Left lung (tissue), 10 donors: ENCODE measurements around the gene ABCC8. TPM values are rescaled to one million over a fixed set of nuclear protein-coding genes. Genes with fewer than 3 reads are reported as not detected.

Experiments
- ATAC-seq: fragments of 200-7000 bp; cut with Tn5 transposase; one replicate; pipeline ENCODE4 v1.9.1; 2020; ENCODE audit warnings: moderate library complexity
- DNase-seq, 4 donors: peaks; one replicate each; pipeline ENCODE4 v3.0.0-alpha.2; 2013 to 2020
- H3K27ac ChIP-seq, 2 donors: fragments of 200-600 bp; sonication (generic) in 1 of 2; one replicate each; pipeline versions ENCODE4 v1.5.0 to v1.8.0; 2020 to 2021
- H3K27me3 ChIP-seq, 2 donors: fragments of 200-600 bp; sonication (generic) in 1 of 2; one replicate each; pipeline versions ENCODE4 v1.5.0 to v1.8.0; 2020 to 2021
- H3K36me3 ChIP-seq, 2 donors: fragments of 200-600 bp; sonication (generic) in 1 of 2; one replicate each; pipeline versions ENCODE4 v1.5.0 to v1.8.0; 2020 to 2021
- H3K4me1 ChIP-seq, 2 donors: fragments of 200-600 bp; one replicate each; pipeline ENCODE4 v1.8.0; 2021
- H3K4me3 ChIP-seq, 2 donors: fragments of 200-600 bp; sonication (generic) in 1 of 2; one replicate each; pipeline versions ENCODE4 v1.5.0 to v1.8.0; 2020 to 2021; ENCODE audit warnings: mild to moderate bottlenecking in 1 of 2
- H3K9me3 ChIP-seq, 2 donors: fragments of 200-600 bp; sonication (generic) in 1 of 2; one replicate each; pipeline versions ENCODE4 v1.5.0 to v1.8.0; 2020 to 2021
- CTCF ChIP-seq, 2 donors: fragments of 200-600 bp; sonication (generic) in 1 of 2; IDR thresholded peaks; one replicate each; pipeline versions ENCODE4 v1.5.0 to v1.8.0; 2021; ENCODE audit warnings: antibody characterized with exemption in 2 of 2
- intact Hi-C, 2 donors: fragments of 100-400 bp; cut with DNase I; formaldehyde crosslinking; loops; one replicate each; pipeline versions ENCODE4 v1.11.2 to v1.14.2; 2022
- polyA plus RNA-seq, 6 donors: library from polyadenylated mRNA; unstranded; fragments of 120-200 nt; gene quantifications; one replicate each; pipeline ENCODE4 v1.2.1, GENCODE V29; 2013; ENCODE audit not compliant: insufficient read length in 6 of 6
- total RNA-seq, 2 donors: library from RNA; stranded (reverse); fragmentation: NEBNext Ultra II Directional; extraction: Animal tissue kit (Norgen Biotek cat#: 25700); gene quantifications; one replicate each; pipeline ENCODE4 v1.2.1, GENCODE V29; 2021
- donor health status: DM: no; HTN: yes; CAD: no.
- donor health status: DM: no; HTN: no; CAD: no.

Gene ABCC8
- total and polyA plus RNA-seq, 8 donors = 0.52 to 11.1 (median 6.0) TPM

GRCh38 chr11:17395554-17395961, 81.1 kb downstream of the ABCC8 start:
- no peak for TF ChIP-seq CTCF (IDR thresholded peaks at IDR 0.05)
- Histone ChIP-seq H3K4me1 (no peaks in the 10 kb centered on the region), H3K4me3 (no peak overlapping the region), H3K27me3 (no peaks in the 10 kb centered on the region), H3K9me3 (no peaks in the 10 kb centered on the region), H3K36me3 (no peaks in the 10 kb centered on the region), H3K27ac (no peak overlapping the region)
- DNase-seq (peak in 1 of 4 donors; percentile 72), ATAC-seq (no peak)
- intact Hi-C loops = no loop called here

- no peaks in the 10 kb centered on the region for H3K9me3 ChIP-seq
- H3K27me3 ChIP-seq = peaks cover 0 to 2% of the 10 kb centered on the region in 2 donors
- ATAC-seq = no peak
- intact Hi-C loops = no loop called here
- H3K27ac ChIP-seq = no peak overlapping the region
- DNase-seq = no peak
- TF ChIP-seq CTCF (IDR thresholded peaks at IDR 0.05) = no peak
- no peak overlapping the region for H3K4me3 ChIP-seq
- H3K4me1 ChIP-seq = peaks cover 0 to under 1% of the 10 kb centered on the region in 2 donors
- H3K36me3 ChIP-seq = no peaks in the 10 kb centered on the region
These were observed 81.8 kb downstream of the ABCC8 start for GRCh38 chr11:17394743-17395390.

GRCh38 chr11:17393472-17393871, 83.2 kb downstream of the ABCC8 start:
- intact Hi-C loops = no loop called here
- no peak overlapping the region for H3K27ac ChIP-seq
- no peak for DNase-seq
- no peaks in the 10 kb centered on the region for H3K36me3 ChIP-seq
- peaks cover 0 to 15% of the 10 kb centered on the region in 2 donors for H3K27me3 ChIP-seq
- ATAC-seq = no peak
- H3K4me1 ChIP-seq = peaks cover 0 to 14% of the 10 kb centered on the region in 2 donors
- H3K9me3 ChIP-seq = no peaks in the 10 kb centered on the region
- no peak overlapping the region for H3K4me3 ChIP-seq
- TF ChIP-seq CTCF (IDR thresholded peaks at IDR 0.05) = no peak

- Histone ChIP-seq H3K27me3 (peaks cover 0 to 21% of the 10 kb centered on the region in 2 donors), H3K4me1 (peaks cover 0 to 19% of the 10 kb centered on the region in 2 donors), H3K36me3 (no peaks in the 10 kb centered on the region), H3K9me3 (no peaks in the 10 kb centered on the region), H3K4me3 (no peak overlapping the region), H3K27ac (no peak overlapping the region)
- intact Hi-C loops = no loop called here
- TF ChIP-seq CTCF (IDR thresholded peaks at IDR 0.05) = no peak
- ATAC-seq (no peak), DNase-seq (no peak)
These were observed 83.8 kb downstream of the ABCC8 start for GRCh38 chr11:17392872-17393271.

- H3K4me3 ChIP-seq = no peak overlapping the region
- H3K27ac ChIP-seq = no peak overlapping the region
- DNase-seq (no peak), ATAC-seq (no peak)
- no peaks in the 10 kb centered on the region for H3K9me3 ChIP-seq
- intact Hi-C loops = no loop called here
- H3K36me3 ChIP-seq = no peaks in the 10 kb centered on the region
- H3K27me3 ChIP-seq = peaks cover 0 to 26% of the 10 kb centered on the region in 2 donors
- peaks cover 0 to 19% of the 10 kb centered on the region in 2 donors for H3K4me1 ChIP-seq
- TF ChIP-seq CTCF (IDR thresholded peaks at IDR 0.05) = no peak
These were observed 84.9 kb downstream of the ABCC8 start for GRCh38 chr11:17391493-17392355.
